Neuron (in vitro differentiated cells): ENCODE results near the gene CD8B2.
"Not testable (repeated sequence)": the region's sequence is repeated elsewhere in the genome, so short reads cannot be mapped to it uniquely, and the experiment has no call there.

Source experiments
- H2AFZ ChIP-seq: one replicate; pipeline ENCODE4 v1.6.1; 2013; ENCODE audit warnings: low read depth, mild to moderate bottlenecking, inconsistent platforms, low read length, moderate library complexity
- H3K27me3 ChIP-seq: one replicate; pipeline ENCODE4 v1.6.1; 2013; ENCODE audit warnings: low read length; ENCODE audit not compliant: insufficient read depth
- H3K36me3 ChIP-seq: one replicate; pipeline ENCODE4 v1.6.1; 2013; ENCODE audit warnings: low read length; ENCODE audit not compliant: insufficient read depth
- H3K4me1 ChIP-seq: one replicate; pipeline ENCODE4 v1.6.1; 2013; ENCODE audit warnings: low read length; ENCODE audit not compliant: insufficient read depth
- H3K4me3 ChIP-seq: 2 replicates; pipeline ENCODE4 v1.5.1; 2013; ENCODE audit warnings: mild to moderate bottlenecking, low read length, moderate library complexity
- H3K9me3 ChIP-seq: one replicate; pipeline ENCODE4 v1.6.1; 2013; ENCODE audit warnings: low read length

The CD8B2 gene

GRCh38 chr2:106502351-106502750 lies 15.2 kb downstream of the CD8B2 start:
- H3K4me3 ChIP-seq, H3K27me3 ChIP-seq, H2AFZ ChIP-seq, H3K4me1 ChIP-seq, H3K9me3 ChIP-seq, H3K36me3 ChIP-seq: not testable (repeated sequence)

DNA sequence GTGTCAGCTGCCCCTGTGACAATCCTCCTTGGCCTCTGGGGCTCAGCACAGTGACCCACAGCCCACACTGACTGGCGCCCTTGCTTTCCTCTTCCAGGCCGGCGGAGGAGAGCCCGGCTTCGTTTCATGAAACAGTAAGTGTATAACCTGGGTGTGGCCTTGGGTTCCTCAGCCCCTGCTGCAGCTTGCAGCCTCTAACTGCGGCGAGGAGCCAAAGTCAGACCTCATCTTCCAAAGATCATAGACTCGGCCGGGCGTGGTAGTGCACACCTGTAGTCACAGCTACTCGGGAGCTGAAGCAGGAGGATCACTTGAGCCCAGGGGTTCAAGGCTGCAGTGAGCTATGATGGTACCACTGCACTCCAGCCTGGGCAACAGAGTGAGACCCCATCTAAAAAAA lies 17.0 kb downstream of the CD8B2 start:
- not testable (repeated sequence) for H3K4me1 ChIP-seq, H2AFZ ChIP-seq, H3K27me3 ChIP-seq

DNA sequence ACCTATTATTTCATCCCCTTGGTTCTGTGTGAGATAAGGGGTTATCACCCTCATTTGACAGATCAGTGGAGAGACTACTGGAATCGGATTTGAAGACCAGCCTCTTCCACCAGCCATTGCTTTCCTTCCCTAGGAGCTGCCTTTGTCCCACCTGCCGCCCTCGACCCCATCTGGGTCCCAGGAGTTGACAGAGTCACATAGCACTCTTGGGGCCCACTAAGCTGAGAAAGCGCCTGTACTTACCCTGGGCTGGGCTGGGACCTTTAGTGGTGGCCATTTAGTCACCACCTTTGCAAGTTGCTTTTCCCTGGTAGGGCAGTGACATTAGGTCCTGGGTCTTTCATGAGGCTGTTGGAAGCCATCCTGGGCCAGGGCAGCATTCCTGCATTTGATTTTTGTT lies 17.6 kb downstream of the CD8B2 start:
- not testable (repeated sequence) for H3K36me3 ChIP-seq, H2AFZ ChIP-seq, H3K4me1 ChIP-seq, H3K4me3 ChIP-seq, H3K9me3 ChIP-seq, H3K27me3 ChIP-seq

More for the DNA sequence above, 17.0 kb downstream of the CD8B2 start:
- H3K4me3 ChIP-seq, H3K36me3 ChIP-seq, H3K9me3 ChIP-seq: not testable (repeated sequence)

- not testable (repeated sequence) for H3K36me3 ChIP-seq, H2AFZ ChIP-seq, H3K27me3 ChIP-seq, H3K4me1 ChIP-seq, H3K9me3 ChIP-seq, H3K4me3 ChIP-seq
Observed at GRCh38 chr2:106506002-106506687, 19.0 kb downstream of the CD8B2 start.

DNA sequence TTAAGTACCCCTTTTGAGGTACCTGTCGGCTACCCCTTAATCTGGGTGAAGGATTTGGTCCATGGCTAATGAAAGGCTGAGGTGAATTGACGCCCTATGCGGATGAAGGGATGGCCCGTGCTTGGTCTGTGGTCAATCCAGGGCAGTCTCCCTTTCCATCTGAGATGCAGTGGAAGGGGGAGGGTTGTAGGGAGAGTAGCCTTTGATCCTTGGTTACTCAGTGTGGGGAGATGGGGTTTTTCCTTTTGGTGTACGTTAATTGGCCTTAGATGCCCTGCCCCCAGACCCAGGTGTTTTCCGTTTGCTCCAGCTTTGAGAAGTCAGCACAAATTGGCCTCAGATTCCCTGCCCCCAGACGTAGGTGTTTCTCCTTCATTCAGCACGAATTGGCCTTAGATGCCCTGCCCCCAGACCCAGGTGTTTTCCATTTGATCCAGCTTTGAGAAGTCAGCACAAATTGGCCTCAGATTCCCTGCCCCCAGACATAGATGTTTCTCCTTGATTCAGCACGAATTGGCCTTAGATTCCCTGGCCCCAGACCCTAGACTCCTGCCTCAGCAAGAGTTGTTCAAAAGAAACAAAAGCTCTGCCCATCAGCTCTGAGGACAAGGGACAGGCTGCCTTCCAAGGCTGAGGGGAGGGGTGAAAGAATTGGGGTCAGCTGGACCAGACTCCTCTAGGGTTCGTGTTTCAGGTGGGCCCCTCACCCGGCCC lies 21.7 kb downstream of the CD8B2 start:
- not testable (repeated sequence) for H3K4me1 ChIP-seq, H3K27me3 ChIP-seq, H2AFZ ChIP-seq, H3K36me3 ChIP-seq, H3K9me3 ChIP-seq, H3K4me3 ChIP-seq

DNA sequence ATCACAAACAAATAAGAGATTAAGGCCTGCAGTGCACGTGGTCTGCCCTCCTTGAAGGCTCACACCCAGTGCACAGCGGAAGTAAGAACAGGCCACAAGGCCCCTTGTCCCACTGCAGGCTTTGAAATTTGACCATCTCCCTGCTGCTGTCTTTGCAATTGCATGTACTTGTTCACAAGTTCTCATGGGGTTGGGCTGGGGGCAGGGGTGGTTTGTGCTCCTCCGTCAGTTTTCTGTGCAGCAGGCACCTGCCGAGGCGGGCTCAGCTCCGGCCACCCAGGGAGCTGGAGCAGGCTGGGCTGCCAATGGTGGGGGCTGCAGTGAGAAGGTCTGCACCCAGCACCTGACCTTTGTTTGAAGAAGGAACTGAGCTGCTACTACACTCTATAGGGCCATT lies 22.2 kb downstream of the CD8B2 start:
- not testable (repeated sequence) for H3K4me3 ChIP-seq, H3K27me3 ChIP-seq, H2AFZ ChIP-seq

DNA sequence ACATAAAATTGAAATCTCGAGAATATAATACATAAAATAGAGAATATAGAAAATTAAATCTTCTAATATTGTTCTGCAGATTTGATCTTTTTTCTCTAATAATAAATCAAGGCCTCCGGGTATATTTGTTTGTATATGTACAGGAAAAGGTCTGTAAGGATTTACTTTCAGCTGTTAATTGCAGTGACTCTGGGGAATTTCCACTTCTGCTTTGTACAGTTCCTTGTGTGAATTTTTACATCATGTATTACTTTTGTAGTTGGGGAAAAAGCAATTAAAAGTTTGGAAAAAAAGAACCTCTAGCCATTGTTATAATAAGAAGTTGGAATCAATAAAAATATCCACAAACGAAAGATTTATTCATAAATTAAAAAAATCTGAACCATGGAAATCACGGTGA lies 23.6 kb downstream of the CD8B2 start:
- not testable (repeated sequence) for H3K9me3 ChIP-seq, H3K36me3 ChIP-seq, H3K27me3 ChIP-seq, H3K4me3 ChIP-seq, H2AFZ ChIP-seq, H3K4me1 ChIP-seq

More for the DNA sequence above, 22.2 kb downstream of the CD8B2 start:
- H3K4me1 ChIP-seq, H3K9me3 ChIP-seq, H3K36me3 ChIP-seq: not testable (repeated sequence)

- H3K4me3 ChIP-seq, H3K4me1 ChIP-seq, H3K27me3 ChIP-seq, H3K9me3 ChIP-seq, H2AFZ ChIP-seq, H3K36me3 ChIP-seq: not testable (repeated sequence)
Observed at GRCh38 chr2:106511476-106511901, 24.3 kb downstream of the CD8B2 start.

- H3K4me1 ChIP-seq, H3K4me3 ChIP-seq, H3K9me3 ChIP-seq, H3K27me3 ChIP-seq, H3K36me3 ChIP-seq, H2AFZ ChIP-seq: not testable (repeated sequence)
Observed at GRCh38 chr2:106511934-106512333, 24.8 kb downstream of the CD8B2 start.

GRCh38 chr2:106513391-106513790 lies 26.2 kb downstream of the CD8B2 start:
- H2AFZ ChIP-seq, H3K4me1 ChIP-seq, H3K9me3 ChIP-seq, H3K4me3 ChIP-seq, H3K36me3 ChIP-seq, H3K27me3 ChIP-seq: not testable (repeated sequence)

- not testable (repeated sequence) for H3K36me3 ChIP-seq, H3K4me3 ChIP-seq, H3K4me1 ChIP-seq, H3K27me3 ChIP-seq, H2AFZ ChIP-seq, H3K9me3 ChIP-seq
Observed at GRCh38 chr2:106514827-106515226, 27.7 kb downstream of the CD8B2 start.

GRCh38 chr2:106516436-106516835 lies 29.3 kb downstream of the CD8B2 start:
- H3K4me3 ChIP-seq = no peak overlapping the region
- H3K27me3 ChIP-seq = no peaks in the 10 kb centered on the region
- no peaks in the 10 kb centered on the region for H3K9me3 ChIP-seq
- no peaks in the 10 kb centered on the region for H3K36me3 ChIP-seq
- no peak overlapping the region for H2AFZ ChIP-seq
- no peaks in the 10 kb centered on the region for H3K4me1 ChIP-seq

GRCh38 chr2:106516864-106517263 lies 29.7 kb downstream of the CD8B2 start:
- H3K36me3 ChIP-seq = no peaks in the 10 kb centered on the region
- H3K9me3 ChIP-seq = no peaks in the 10 kb centered on the region
- no peaks in the 10 kb centered on the region for H3K27me3 ChIP-seq
- H2AFZ ChIP-seq = no peak overlapping the region
- H3K4me3 ChIP-seq = no peak overlapping the region
- no peaks in the 10 kb centered on the region for H3K4me1 ChIP-seq

- Histone ChIP-seq H3K9me3 (no peaks in the 10 kb centered on the region), H2AFZ (no peak overlapping the region), H3K27me3 (no peaks in the 10 kb centered on the region), H3K4me1 (no peaks in the 10 kb centered on the region), H3K36me3 (no peaks in the 10 kb centered on the region), H3K4me3 (no peak overlapping the region)
Observed at GRCh38 chr2:106517329-106517728, 30.2 kb downstream of the CD8B2 start.
